GM12878 (cell line): ENCODE measurements around the gene EDNRB.

Experiments
- BCLAF1 ChIP-seq: fragments of 450-650 bp; IDR thresholded peaks from 2 replicates; pipeline ENCODE4 v1.6.1; 2017; ENCODE audit warnings: antibody characterized with exemption, mild to moderate bottlenecking, moderate library complexity
- BHLHE40 ChIP-seq, 2 experiments: fragments of 450-650 bp in 1 of 2; IDR thresholded peaks; 2 replicates each; pipeline ENCODE4 v1.6.1; 2011 to 2017; ENCODE audit warnings: low read depth in 2 of 2, borderline replicate concordance in 1 of 2, improper control_type of control experiment in 1 of 2, low read length in 1 of 2, mild to moderate bottlenecking in 1 of 2
- POLR2AphosphoS2 ChIP-seq: IDR thresholded peaks from 2 replicates; pipeline ENCODE4 v1.6.1; 2011; ENCODE audit warnings: low read depth, mild to moderate bottlenecking, low read length, improper control_type of control experiment, moderate library complexity
- POLR2AphosphoS5 ChIP-seq: IDR thresholded peaks from 2 replicates; pipeline ENCODE4 v1.6.1; 2011; ENCODE audit warnings: mild to moderate bottlenecking, low read length, inconsistent platforms
- ZBTB11 ChIP-seq: fragments of 450-650 bp; formaldehyde crosslinking; IDR thresholded peaks from 2 replicates; pipeline ENCODE4 v1.5.0; 2022; ENCODE audit warnings: mild to moderate bottlenecking, missing genetic modification characterization

- TF ChIP-seq POLR2AphosphoS5: no peak
- TF ChIP-seq BHLHE40 (IDR thresholded peaks at IDR 0.05; ENCODE audit: borderline replicate concordance in 1 of 2, low read depth in 2 of 2, low read length in 1 of 2): no peak
- no peak for TF ChIP-seq ZBTB11
- TF ChIP-seq BCLAF1: no peak
- no peak for TF ChIP-seq POLR2AphosphoS2
Measured at GRCh38 chr13:77846173-77846572, 72.5 kb downstream of the EDNRB start.
